ENCODE results near the gene RRN3. TPM values are rescaled to one million over a fixed set of nuclear protein-coding genes. Genes with fewer than 3 reads are reported as not detected.
"Not testable (repeated sequence)": the region's sequence is repeated elsewhere in the genome, so short reads cannot be mapped to it uniquely, and the experiment has no call there.

Gene RRN3
- total and polyA plus RNA-seq, 11 donors = 7.9 to 28.5 (median 18.9) TPM

DNA sequence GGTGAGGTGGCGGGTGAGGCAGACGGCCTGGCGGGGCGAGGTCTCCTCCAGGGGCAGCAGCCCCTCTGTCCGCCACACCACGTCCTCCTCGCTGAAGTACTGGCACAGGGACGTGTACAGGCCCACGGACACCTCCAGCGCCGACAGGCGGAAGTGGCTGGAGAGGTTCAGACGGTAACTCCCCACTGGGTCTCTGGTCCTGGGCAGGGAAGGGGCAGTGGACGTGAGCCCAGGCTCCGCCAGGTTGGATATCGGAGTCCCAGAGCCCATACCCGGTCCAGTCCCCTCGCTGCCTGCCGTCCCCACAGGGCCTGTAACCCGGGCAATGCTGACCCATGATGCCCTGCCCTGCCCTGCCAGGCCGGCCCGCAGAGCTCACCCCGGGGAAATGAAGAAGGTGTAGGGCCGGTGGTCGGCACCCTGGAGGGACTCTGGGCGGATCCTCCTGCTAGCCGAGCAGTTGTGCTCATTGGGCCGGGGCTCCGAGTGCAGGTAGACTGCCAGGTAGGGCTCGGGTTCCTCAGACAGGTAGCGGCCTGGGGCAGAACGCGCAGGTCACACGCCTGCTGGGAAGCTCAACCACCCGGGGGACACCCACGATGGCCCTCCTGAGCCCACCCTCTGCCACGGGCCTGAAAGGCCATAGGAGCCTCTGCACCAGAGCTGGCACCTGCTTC is 36.3 kb upstream of the RRN3 start:
- H3K27me3 ChIP-seq; H3K9me3 ChIP-seq; intact Hi-C loops (cut with DNase I); H3K4me3 ChIP-seq; ATAC-seq; H3K4me1 ChIP-seq; H3K27ac ChIP-seq: not testable (repeated sequence)
- 90 to 100% (median 93%) methylated on average over 2 to 35 of the region's 37 CpGs; no CpG with 5 or more reads in 1 of the 4 donors for WGBS, 4 donors
- H3K36me3 ChIP-seq = peaks cover 0 to 33% (median 14%) of the 10 kb centered on the region in 9 donors
- peak in 1 of 5 donors; percentile 59 for DNase-seq

DNA sequence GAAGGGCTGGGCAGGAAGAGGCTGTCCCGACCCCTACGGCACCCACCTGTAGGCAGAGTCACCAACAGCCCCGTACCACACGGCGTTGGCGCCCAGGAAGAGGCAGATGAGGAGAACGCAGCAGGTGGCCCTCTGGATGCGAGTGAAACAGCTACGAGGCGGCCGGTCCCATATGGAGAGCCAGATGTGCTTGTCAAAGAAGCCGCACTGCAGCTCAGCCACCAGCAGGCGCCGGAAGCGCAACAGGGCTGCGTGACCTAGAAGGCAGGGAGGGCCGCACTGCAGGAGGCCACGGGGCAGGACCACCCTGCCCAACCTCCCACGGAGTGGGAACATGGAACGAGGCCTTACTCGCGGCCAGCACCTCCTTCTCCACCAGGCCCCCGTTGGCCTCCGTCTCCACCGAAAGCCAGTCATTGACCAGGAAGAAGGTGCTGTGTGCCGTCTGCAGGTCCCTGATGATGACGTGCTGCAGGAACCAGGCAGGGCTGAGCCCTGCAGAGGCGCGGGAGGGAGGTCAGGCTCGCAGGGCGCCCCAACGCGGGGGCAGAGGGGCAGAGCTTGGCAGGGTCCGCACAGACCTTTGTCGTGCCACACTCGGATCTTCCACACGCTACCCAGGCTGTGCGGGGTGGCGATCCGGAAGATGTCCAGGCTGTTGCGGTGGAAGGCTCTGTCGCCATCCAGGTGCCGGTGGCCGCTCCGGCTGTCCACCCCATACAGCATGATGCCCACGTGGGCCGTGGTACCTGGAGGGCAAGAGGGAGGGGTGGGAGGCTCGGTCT is 33.8 kb upstream of the RRN3 start:
- H3K27ac ChIP-seq; H3K4me3 ChIP-seq; H3K27me3 ChIP-seq; H3K4me1 ChIP-seq; H3K9me3 ChIP-seq; intact Hi-C loops (cut with DNase I); ATAC-seq: not testable (repeated sequence)
- H3K36me3 ChIP-seq = peaks cover 0 to 30% (median 9%) of the 10 kb centered on the region in 9 donors
- 90 to 97% (median 94%) methylated on average over 8 to 32 of the region's 48 CpGs for WGBS, 4 donors
- DNase-seq = peak in 1 of 5 donors; percentile 22

DNA sequence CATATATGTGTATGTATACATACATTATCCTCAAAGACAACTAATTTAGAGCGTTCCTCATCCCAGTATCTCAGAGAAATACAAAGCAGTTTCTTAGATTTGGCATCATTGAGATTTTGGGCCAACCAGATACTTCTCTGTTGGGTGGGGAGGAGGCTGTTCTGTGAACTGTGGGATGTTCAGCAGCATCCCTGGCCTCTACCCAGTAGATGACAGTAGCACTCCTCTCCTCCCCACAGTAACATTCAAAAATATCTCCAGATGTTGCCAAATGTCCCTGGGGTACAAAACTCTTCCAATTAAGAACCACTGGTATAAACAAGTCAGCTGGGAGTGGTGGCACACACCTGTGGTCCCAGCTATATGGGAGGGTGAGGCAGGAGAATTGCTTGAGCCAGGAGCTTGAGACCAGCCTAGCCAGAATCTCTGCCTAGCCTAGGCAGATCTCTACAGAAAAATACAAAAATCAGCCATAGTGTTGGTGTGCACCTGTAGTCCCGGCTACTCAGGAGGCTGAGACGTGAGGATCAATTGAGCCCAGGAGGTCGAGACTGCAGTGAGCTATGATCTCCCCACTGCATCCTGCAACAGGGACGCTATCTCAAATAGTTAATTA is 6.4 kb upstream of the RRN3 start:
- H3K4me3 ChIP-seq; intact Hi-C loops (cut with DNase I); ATAC-seq; DNase-seq; H3K36me3 ChIP-seq; H3K4me1 ChIP-seq; H3K9me3 ChIP-seq; H3K27ac ChIP-seq; H3K27me3 ChIP-seq: not testable (repeated sequence)
- WGBS, 4 donors = 81 to 84% (median 83%) methylated on average over 5 of the region's 5 CpGs

DNA sequence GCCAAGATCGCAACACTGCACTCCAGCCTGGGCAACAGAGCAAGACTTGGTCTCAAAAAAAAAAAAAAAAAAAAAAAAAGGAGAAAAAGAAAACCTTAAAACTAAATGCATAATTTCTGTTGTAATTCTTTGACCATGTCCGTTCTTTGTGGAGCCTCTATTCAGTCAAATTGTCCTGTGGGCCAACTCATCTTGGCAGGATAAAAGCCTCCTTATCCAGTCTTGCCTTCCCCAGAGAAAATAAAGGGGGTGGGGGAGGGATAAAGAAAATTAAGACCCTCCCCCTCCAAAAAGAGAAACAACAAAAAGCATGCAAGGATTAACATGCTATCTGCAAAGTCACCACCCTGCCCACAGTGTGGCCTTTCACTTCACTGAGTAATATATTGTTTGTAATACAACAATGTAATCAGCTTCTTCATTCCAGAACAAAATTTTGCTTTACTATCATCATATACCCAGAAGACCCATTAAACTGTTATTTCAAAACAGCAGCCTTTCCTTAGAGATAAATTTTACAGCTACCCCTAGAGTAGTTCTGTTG is 5.4 kb upstream of the RRN3 start:
- H3K36me3 ChIP-seq; intact Hi-C loops (cut with DNase I); H3K4me1 ChIP-seq; H3K4me3 ChIP-seq; H3K27ac ChIP-seq; H3K27me3 ChIP-seq; DNase-seq; H3K9me3 ChIP-seq: not testable (repeated sequence)
- ATAC-seq = peak in 1 of 4 donors; percentile 49
- 60 to 81% (median 75%) methylated on average over 2 of the region's 2 CpGs for WGBS, 4 donors

DNA sequence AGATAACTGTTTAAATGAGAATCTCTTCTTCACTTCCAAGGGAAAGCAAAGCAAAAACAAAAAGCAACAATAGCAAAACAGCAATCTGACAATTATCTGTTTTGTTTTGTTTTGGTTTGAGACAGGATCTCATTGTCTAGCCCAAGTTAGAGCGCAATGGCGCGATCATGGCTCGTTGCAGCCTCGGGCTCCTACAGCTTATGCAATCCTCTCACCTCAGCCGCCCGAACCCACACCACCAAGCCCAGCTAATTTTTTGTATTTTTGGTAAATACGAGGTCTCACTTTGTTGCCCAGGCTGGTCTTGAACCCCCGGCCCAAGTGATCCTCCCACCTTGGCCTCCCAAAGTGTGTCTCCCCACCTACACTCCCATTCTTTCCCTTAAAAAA is 2.5 kb upstream of the RRN3 start:
- H3K27ac ChIP-seq; intact Hi-C loops (cut with DNase I); H3K27me3 ChIP-seq; DNase-seq; H3K9me3 ChIP-seq; ATAC-seq; H3K4me3 ChIP-seq: not testable (repeated sequence)
- peaks cover 0 to 11% (median 5%) of the 10 kb centered on the region in 9 donors for H3K36me3 ChIP-seq
- WGBS, 4 donors = 85 to 94% (median 92%) methylated on average over 8 to 9 of the region's 9 CpGs
- H3K4me1 ChIP-seq = peaks cover 0 to 19% (median 14%) of the 10 kb centered on the region in 12 donors

DNA sequence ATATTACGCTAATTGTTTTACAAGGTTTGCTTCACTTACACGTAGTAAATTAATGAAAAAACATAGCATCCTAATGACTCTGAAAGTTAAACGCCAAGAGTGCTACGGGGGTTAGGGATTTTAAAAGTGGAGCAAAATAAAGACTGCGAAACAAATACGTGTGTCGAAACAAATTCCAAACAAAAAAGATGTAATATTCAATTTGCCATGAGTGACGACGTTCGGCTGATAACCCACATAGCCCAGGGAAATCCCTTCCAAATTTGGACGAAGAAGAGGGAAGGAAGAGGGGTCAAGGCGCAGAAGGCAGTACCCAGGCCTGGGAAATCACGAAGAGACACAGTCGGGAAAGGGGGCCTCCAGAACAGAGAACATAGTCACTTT is 509 bp downstream of the RRN3 start:
- H3K27me3 ChIP-seq; DNase-seq; H3K9me3 ChIP-seq; intact Hi-C loops (cut with DNase I); ATAC-seq: not testable (repeated sequence)
- peak overlapping the region; percentile 75 to 89 (median 85) for H3K27ac ChIP-seq
- H3K36me3 ChIP-seq = peaks cover 0 to 39% (median 27%) of the 10 kb centered on the region in 9 donors
- peak overlapping the region; percentile 43 to 97 (median 68) for H3K4me3 ChIP-seq
- WGBS, 4 donors = 4 to 7% (median 5%) methylated on average over 13 to 14 of the region's 14 CpGs
- H3K4me1 ChIP-seq = peaks cover 0 to 20% (median 14%) of the 10 kb centered on the region in 12 donors
